K562 (cell line): Measurements from ENCODE around the gene ATP6V0E1. TPM values are rescaled to one million over a fixed set of nuclear protein-coding genes. Genes with fewer than 3 reads are reported as not detected.
A peak's percentile ranks its signal among the peaks of the same experiment; 100 is the strongest.

Experiments used
- ARID1B ChIP-seq: fragments of 450-650 bp; IDR thresholded peaks from 2 replicates; pipeline ENCODE4 v1.6.1; 2016; ENCODE audit warnings: antibody characterized with exemption, mild to moderate bottlenecking, inconsistent platforms
- CEBPG ChIP-seq, 3 experiments: fragments of 200-800 bp in 1 of 3; sonication (Bioruptor generic) in 1 of 3; sonication (generic) in 1 of 3; formaldehyde crosslinking in 1 of 3; IDR thresholded peaks in 2 of 3; conservative IDR thresholded peaks in 1 of 3; 2 replicates each; pipeline versions ENCODE4 v1.6.1 to v1.8.0; 2016 to 2022; ENCODE audit warnings: missing compliant biosample characterization in 2 of 3, missing genetic modification characterization in 2 of 3, mild to moderate bottlenecking in 1 of 3, missing genetic modification reagents in 1 of 3
- ETV6 ChIP-seq, 3 experiments: fragments of 150-350 bp in 1 of 3; sonication (generic) in 1 of 3; formaldehyde crosslinking in 1 of 3; IDR thresholded peaks; 2 replicates each; pipeline versions ENCODE4 v1.6.1 to v1.8.0; 2014 to 2022; ENCODE audit warnings: borderline replicate concordance in 2 of 3, low read depth in 2 of 3, antibody characterized with exemption in 1 of 3, low read length in 1 of 3, mild to moderate bottlenecking in 1 of 3, missing genetic modification reagents in 1 of 3
- GABPA ChIP-seq: fragments of 200-800 bp; sonication (Bioruptor generic); conservative IDR thresholded peaks from 2 replicates; pipeline ENCODE4 v1.6.1; 2016; ENCODE audit warnings: low read depth, missing genetic modification characterization, missing compliant biosample characterization
- GTF2E2 ChIP-seq: fragments of 200-800 bp; sonication (Bioruptor generic); IDR thresholded peaks from 2 replicates; pipeline ENCODE4 v1.6.1; 2016; ENCODE audit warnings: missing genetic modification characterization, missing compliant biosample characterization
- NCOA2 ChIP-seq, 2 experiments: fragments of 450-650 bp; IDR thresholded peaks; 2 replicates each; pipeline ENCODE4 v1.6.1; 2018; ENCODE audit warnings: mild to moderate bottlenecking in 2 of 2, moderate library complexity in 1 of 2; ENCODE audit not compliant: partially characterized antibody in 2 of 2
- NRF1 ChIP-seq, 2 experiments: fragments of 450-650 bp; IDR thresholded peaks in 1 of 2; conservative IDR thresholded peaks in 1 of 2; 2 replicates each; pipeline ENCODE4 v1.6.1; 2014; ENCODE audit warnings: mild to moderate bottlenecking in 2 of 2
- PHF21A ChIP-seq: fragments of 450-650 bp; IDR thresholded peaks from 2 replicates; pipeline ENCODE4 v1.6.1; 2017; ENCODE audit warnings: low read depth, borderline replicate concordance
- PHTF2 ChIP-seq: fragments of 250-450 bp; sonication (Bioruptor Pico); IDR thresholded peaks from 2 replicates; pipeline ENCODE4 v1.5.0; 2021; ENCODE audit warnings: mild to moderate bottlenecking
- SNIP1 ChIP-seq: fragments of 450-650 bp; IDR thresholded peaks from 2 replicates; pipeline ENCODE4 v1.7.1; 2017; ENCODE audit warnings: low read depth, mild to moderate bottlenecking
- SUPT5H ChIP-seq: fragments of 450-650 bp; IDR thresholded peaks from 2 replicates; pipeline ENCODE4 v1.6.1; 2016
- TEAD4 ChIP-seq, 2 experiments: sonication (generic) in 1 of 2; formaldehyde crosslinking in 1 of 2; IDR thresholded peaks; 2 replicates each; pipeline versions ENCODE4 v1.6.1 to v1.8.0; 2012 to 2022; ENCODE audit warnings: borderline replicate concordance in 1 of 2, inconsistent platforms in 1 of 2, low read length in 1 of 2, mild to moderate bottlenecking in 1 of 2, missing genetic modification reagents in 1 of 2
- TRIM28 ChIP-seq: fragments of 450-650 bp; IDR thresholded peaks from 2 replicates; pipeline ENCODE4 v1.6.1; 2017
- ZBTB17 ChIP-seq: fragments of 450-650 bp; formaldehyde crosslinking; IDR thresholded peaks from 2 replicates; pipeline ENCODE4 v1.4.0; 2020; ENCODE audit warnings: mild to moderate bottlenecking
- ZFPM2 ChIP-seq: fragments of 250-450 bp; sonication (Bioruptor Pico); IDR thresholded peaks from 2 replicates; pipeline ENCODE4 v1.5.1; 2022; ENCODE audit warnings: mild to moderate bottlenecking
- ZNF589 ChIP-seq: fragments of 200-800 bp; sonication (Bioruptor generic); IDR thresholded peaks from 2 replicates; pipeline ENCODE4 v1.6.1; 2016; ENCODE audit warnings: low read depth, missing genetic modification characterization, missing compliant biosample characterization
- ZNF695 ChIP-seq: fragments of 450-650 bp; formaldehyde crosslinking; IDR thresholded peaks from 2 replicates; pipeline ENCODE4 v1.4.0; 2020; ENCODE audit warnings: mild to moderate bottlenecking, moderate library complexity
- ZNF778 ChIP-seq: fragments of 450-650 bp; formaldehyde crosslinking; IDR thresholded peaks from 2 replicates; pipeline ENCODE4 v1.4.0; 2020; ENCODE audit warnings: mild to moderate bottlenecking, moderate library complexity
- polyA plus RNA-seq, 8 experiments: library from polyadenylated mRNA; depleted of rRNA in 4 of 8; stranded (reverse) in 5 of 8; unstranded in 3 of 8; fragments of >200 nt; fragmentation: Nextera tagmentation in 2 of 8; fragmentation: Illumina TruSeq in 1 of 8; extraction: Ambion mirVana in 2 of 8; extraction: Trizol in 1 of 8; gene quantifications; 2 replicates each; pipeline versions ENCODE4 v1.2.1 to v1.2.3, GENCODE V29; 2011 to 2014; ENCODE audit warnings: inconsistent platforms in 1 of 8, missing spikeins in 1 of 8
- total RNA-seq, 7 experiments: library from RNA; depleted of rRNA in 6 of 7; stranded (reverse); fragments of >200 nt in 6 of 7; fragmentation: Illumina TruSeq in 2 of 7; extraction: Trizol in 2 of 7; gene quantifications; 2 replicates each; pipeline versions ENCODE4 v1.2.1 to v1.2.3, GENCODE V29; 2011 to 2021; ENCODE audit warnings: low replicate concordance in 1 of 7
- TF ChIP-seq, protein P1 (sequence below): sonication (generic); formaldehyde crosslinking; IDR thresholded peaks from 2 replicates; pipeline ENCODE4 v1.8.0; 2022; ENCODE audit warnings: missing genetic modification reagents, mild to moderate bottlenecking, borderline replicate concordance
- TF ChIP-seq, protein P2 (sequence below), 2 experiments: fragments of 450-650 bp; conservative IDR thresholded peaks; 2 replicates each; pipeline ENCODE4 v1.6.1; 2017; ENCODE audit warnings: mild to moderate bottlenecking in 2 of 2, moderate library complexity in 2 of 2
- TF ChIP-seq, protein P3 (sequence below): fragments of 250-450 bp; sonication (Bioruptor Pico); IDR thresholded peaks from 2 replicates; pipeline ENCODE4 v1.5.1; 2021; ENCODE audit warnings: mild to moderate bottlenecking

The ATP6V0E1 gene
- total and polyA plus RNA-seq, 9 of the 15 experiments (the other 6 are each of a cell fraction or from before 2014, with no cell fraction given): 63.8 to 395 (median 112) TPM

DNA sequence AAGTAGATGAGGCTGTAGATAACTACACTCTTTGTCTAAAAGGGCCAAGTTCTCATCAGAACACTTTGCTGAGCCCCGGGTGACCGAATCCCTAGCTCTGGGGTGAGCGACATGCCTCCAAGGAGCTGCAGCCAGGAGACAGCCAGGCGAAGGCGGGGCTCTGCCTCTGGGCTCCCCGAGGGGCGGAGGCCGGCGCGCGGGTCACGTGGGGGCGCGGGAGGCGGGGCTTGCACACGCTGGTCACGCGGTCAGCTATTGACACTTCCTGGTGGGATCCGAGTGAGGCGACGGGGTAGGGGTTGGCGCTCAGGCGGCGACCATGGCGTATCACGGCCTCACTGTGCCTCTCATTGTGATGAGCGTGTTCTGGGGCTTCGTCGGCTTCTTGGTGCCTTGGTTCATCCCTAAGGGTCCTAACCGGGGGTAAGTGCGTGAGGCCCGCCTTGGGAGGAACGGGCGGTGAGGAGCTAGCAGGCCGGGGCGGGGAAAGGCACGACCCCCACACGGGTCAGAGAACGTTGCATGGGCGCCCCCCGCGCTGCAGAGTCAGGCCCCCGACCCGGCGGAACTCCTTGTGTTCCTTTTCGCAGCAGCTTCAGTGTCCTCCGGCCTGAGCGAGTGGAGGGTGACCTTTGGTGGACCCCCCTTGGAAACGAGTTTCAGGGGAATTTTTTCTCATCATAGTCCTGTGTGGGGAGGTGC is at the start of gene ATP6V0E1 (continued):
- TF ChIP-seq ZNF695 (no peak), CEBPG (CRISPR knock-in tag; IDR thresholded peaks at IDR 0.05) (no peak), CEBPG (tag; conservative IDR thresholded peaks at IDR 0.05 in 1 of 2, IDR thresholded peaks at IDR 0.05 in 1 of 2) (no peak), ETV6 (IDR thresholded peaks at IDR 0.05; ENCODE audit: borderline replicate concordance in 1 of 2, low read depth in 2 of 2, low read length in 1 of 2) (no peak), ETV6 (CRISPR knock-in tag; IDR thresholded peaks at IDR 0.05; ENCODE audit: borderline replicate concordance) (no peak), ZNF778 (CRISPR knock-in tag) (no peak), TRIM28 (no peak), SNIP1 (no peak), PHTF2 (CRISPR knock-in tag) (no peak), PHF21A (no peak), ZNF589 (CRISPR knock-in tag) (no peak), TEAD4 (IDR thresholded peaks at IDR 0.05; ENCODE audit: low read length) (0 out of 2 replicates have a peak, but pooled peaks have one; percentile 19), TEAD4 (CRISPR knock-in tag; IDR thresholded peaks at IDR 0.05; ENCODE audit: borderline replicate concordance) (no peak), GABPA (tag) (no peak), ZFPM2 (CRISPR knock-in tag) (no peak), ZBTB17 (CRISPR knock-in tag) (no peak), NCOA2 (IDR thresholded peaks at IDR 0.05; ENCODE audit: partially characterized antibody in 2 of 2) (no peak), SUPT5H (peak; percentile 84), GTF2E2 (tag) (0 out of 2 replicates have a peak, but pooled peaks have one; percentile 34), ARID1B (no peak), NRF1 (conservative IDR thresholded peaks at IDR 0.05 in 1 of 2, IDR thresholded peaks at IDR 0.05 in 1 of 2) (peak; percentile 68 to 72)
- TF ChIP-seq, protein P1, sequence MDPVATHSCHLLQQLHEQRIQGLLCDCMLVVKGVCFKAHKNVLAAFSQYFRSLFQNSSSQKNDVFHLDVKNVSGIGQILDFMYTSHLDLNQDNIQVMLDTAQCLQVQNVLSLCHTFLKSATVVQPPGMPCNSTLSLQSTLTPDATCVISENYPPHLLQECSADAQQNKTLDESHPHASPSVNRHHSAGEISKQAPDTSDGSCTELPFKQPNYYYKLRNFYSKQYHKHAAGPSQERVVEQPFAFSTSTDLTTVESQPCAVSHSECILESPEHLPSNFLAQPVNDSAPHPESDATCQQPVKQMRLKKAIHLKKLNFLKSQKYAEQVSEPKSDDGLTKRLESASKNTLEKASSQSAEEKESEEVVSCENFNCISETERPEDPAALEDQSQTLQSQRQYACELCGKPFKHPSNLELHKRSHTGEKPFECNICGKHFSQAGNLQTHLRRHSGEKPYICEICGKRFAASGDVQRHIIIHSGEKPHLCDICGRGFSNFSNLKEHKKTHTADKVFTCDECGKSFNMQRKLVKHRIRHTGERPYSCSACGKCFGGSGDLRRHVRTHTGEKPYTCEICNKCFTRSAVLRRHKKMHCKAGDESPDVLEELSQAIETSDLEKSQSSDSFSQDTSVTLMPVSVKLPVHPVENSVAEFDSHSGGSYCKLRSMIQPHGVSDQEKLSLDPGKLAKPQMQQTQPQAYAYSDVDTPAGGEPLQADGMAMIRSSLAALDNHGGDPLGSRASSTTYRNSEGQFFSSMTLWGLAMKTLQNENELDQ: no peak
- TF ChIP-seq, protein P2, sequence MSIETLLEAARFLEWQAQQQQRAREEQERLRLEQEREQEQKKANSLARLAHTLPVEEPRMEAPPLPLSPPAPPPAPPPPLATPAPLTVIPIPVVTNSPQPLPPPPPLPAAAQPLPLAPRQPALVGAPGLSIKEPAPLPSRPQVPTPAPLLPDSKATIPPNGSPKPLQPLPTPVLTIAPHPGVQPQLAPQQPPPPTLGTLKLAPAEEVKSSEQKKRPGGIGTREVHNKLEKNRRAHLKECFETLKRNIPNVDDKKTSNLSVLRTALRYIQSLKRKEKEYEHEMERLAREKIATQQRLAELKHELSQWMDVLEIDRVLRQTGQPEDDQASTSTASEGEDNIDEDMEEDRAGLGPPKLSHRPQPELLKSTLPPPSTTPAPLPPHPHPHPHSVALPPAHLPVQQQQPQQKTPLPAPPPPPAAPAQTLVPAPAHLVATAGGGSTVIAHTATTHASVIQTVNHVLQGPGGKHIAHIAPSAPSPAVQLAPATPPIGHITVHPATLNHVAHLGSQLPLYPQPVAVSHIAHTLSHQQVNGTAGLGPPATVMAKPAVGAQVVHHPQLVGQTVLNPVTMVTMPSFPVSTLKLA (conservative IDR thresholded peaks at IDR 0.05): peak; percentile 97 to 98
- TF ChIP-seq, protein P3, sequence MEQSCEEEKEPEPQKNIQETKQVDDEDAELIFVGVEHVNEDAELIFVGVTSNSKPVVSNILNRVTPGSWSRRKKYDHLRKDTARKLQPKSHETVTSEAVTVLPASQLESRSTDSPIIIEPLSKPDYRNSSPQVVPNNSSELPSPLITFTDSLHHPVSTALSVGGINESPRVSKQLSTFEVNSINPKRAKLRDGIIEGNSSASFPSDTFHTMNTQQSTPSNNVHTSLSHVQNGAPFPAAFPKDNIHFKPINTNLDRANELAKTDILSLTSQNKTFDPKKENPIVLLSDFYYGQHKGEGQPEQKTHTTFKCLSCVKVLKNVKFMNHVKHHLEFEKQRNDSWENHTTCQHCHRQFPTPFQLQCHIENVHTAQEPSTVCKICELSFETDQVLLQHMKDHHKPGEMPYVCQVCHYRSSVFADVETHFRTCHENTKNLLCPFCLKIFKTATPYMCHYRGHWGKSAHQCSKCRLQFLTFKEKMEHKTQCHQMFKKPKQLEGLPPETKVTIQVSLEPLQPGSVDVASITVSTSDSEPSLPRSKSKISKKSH (CRISPR knock-in tag): no peak
